ENCODE data around the gene BRD3.
"Not testable (repeated sequence)": the region's sequence is repeated elsewhere in the genome, so short reads cannot be mapped to it uniquely, and the experiment has no call there.

The BRD3 gene

DNA sequence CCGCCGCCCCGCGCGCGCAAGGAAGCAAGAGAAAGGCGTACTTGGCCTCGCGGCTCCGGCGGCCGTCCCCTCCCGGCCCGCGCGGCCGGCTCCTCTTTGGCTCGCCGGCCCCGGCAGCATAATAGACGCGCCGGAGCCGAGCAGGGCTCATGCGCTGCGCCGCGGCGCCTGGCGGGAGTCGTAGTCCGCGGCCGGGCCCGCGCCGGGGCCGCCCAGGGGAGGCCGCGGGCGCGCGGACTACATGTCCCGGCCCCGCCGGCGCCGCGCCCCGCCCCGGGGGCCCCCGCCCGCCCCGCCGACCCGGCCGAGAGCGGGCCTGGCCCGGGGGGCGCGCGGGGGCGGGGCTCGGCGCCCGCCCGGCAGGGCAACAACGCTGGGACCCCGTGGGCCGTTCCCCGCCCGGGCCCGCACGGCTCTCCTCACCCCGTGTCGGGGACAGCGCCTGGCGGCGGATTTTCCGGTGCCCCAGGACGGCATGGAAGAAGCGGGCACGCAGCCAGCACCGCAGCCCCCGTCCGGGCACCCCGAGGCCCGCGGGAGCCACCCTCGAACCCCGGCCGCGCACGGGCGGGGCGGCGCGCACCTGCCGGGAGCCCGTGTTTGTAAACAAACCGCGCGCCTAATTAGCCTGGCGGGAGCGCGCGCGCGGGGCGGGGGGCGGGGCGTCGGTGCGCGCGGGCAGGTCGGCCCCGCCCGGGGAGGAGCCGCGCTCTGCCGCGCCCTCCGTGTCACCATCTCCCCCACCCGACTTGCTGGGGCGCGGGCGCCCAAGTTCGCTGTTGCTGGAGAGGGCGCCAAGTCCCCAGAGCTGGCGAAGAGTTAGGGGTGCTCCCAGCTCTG is at the start of gene BRD3:
TSS of gene BRD3 (minus strand) at position 123 of the 840 bp plus-strand sequence. CDS start 14,549 bp downstream, outside the sequence.
- peak; percentile 91 to 93 for ATAC-seq

DNA sequence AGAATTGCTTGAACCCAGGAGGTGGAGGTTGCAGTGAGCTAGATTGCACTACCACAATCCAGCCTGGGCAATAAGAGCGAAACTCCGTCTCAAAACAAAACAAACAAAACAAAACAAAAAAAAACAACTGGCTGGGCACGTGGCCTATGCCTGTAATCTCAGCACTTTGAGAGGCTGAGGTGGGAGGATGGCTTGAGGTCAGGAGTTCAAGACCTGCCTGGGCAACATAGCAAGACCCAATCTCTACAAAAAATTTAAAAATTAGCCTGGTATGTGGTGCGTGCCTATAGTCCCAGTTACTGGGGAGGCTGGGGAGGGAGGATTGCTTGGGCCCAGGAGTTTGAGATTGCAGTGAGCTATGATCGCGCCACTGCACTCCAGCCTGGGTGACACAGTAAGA is 44.7 kb upstream of the BRD3 start:
- no peak for ATAC-seq

DNA sequence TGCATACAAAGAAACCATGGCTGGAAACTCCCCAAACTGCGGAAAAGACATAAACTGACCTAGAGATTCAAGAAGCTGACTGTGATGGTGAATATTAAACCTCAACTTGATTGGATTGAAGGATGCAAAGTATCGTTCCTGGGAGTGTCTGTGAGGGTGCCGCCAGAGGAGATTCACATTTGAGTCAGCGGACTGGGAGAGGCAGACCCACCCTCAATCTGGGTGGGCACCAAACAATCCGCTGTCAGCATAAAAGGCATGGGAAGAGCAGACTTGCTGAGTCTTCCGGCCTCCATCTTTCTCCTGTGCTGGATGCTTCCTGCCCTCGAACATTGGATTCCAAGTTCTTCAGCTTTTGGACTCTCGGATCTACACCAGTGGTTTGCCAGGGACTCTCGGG is 43.2 kb upstream of the BRD3 start:
- ATAC-seq = no peak

DNA sequence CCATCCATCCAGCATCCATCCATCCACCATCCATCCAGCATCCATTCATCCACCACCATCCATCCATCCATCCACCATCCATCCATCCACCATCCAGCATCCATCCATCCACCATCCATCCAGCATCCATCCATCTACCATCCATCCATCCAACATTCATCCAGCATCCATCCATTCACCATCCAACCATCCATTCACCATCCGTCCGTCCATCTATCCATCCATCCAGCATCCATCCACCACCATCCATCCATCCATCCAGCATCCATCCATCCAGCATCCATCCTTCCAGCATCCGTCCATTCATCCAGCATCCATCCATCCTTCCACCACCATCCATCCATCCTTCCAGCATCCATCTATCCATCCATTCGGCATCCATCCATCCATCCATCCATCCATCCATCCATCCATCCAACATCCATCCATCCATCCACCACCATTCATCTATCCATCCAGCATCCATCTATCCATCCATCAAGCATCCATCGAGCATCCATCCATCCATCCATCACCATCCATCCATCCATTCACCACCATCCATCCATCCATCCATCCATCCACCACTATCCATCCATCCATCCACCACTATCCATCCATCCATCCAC is 35.7 kb upstream of the BRD3 start:
- no peak for ATAC-seq

DNA sequence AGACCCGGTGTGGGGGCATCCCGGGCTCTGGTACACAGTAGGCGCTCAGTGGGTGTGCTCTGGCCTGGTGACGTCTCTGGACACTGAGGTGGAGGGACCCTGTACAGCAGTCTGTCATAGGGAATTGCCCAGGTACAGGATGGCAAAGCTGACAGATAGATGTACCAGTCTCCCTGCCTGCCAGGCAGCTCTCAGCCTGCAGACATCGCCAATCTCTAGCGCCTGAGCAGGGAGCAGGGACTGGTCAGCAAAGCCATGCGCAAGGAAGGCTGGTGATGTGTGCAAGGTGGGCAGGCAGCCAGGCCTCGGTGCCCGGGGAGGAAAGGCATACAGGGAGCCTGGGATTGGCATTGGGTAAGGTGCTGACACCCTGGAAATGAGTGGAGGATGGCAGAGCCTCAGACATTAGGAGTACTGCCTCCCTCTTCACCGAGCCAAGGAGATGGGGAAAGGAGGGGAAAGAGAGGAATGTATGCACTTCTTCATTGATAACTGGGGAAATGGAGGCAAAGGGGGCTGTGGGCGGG is 33.9 kb upstream of the BRD3 start:
- ATAC-seq = no peak

DNA sequence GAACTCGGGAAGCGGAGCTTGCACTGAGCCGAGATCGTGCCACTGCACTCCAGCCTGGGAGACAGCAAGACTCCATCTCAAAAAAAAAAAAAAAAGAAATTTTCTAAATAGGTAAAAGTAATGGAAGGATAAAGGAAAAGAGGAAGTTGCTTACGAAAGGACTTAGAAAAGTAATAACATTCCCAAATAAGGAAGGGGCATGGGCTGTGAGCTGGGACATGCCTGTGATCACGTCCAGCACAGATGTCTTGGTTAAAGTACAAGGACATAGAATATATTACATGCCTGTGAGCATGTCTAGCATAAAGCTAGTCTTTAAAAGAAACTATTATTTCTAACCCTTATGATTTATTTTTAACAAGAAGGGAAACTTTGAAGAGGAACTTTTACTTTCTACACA is 33.3 kb upstream of the BRD3 start:
- ATAC-seq = not testable (repeated sequence)

DNA sequence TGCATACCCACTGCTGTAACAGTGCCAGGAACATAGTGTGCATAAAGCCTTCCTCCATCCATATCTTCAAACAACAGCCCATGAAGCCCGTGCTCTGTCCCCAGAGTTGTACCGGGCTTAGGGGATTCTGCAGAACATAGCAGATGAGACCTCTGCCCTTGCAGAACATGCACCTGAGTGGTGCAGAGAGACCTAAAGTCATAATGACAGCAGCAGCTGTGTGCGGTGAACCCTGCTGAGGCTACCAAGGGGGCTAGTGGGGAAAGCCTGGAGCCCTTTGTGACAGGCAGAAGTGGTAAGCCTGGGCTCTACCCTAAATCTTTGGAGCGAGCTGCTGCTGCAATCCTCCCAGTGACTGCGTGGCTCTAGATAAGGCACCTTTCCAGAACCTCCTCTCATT is 32.2 kb upstream of the BRD3 start:
- no peak for ATAC-seq

DNA sequence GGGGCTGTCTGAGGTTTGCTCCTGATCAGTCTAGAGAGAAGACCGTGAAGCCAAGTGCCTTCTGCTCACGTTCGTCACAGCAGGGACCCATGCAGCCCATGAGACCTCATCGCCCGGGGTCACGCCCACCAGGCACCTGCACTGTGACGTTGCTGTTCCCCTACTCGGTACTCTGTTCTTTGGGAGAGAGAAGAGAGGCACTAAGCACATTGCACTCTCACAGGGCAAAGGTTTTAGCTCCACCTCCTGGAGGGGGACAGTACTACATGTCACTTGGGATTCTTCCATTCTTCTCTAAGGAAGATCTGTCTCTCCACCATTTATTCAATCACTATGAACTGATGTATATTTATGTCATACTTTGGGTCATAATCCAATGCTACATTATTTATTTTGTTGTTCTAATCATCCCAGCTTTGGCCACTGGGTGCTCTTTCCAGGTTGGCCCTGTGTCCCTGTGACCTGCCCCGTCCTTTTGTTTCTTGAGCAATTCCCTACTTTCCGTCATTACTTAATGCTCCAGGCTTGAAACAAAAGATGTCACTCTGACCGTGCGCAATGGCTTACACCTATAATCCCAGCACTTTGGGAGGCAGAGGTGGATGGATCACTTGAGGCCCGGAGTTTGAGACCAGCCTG is 31.4 kb upstream of the BRD3 start:
- ATAC-seq = peak; percentile 49 to 61

DNA sequence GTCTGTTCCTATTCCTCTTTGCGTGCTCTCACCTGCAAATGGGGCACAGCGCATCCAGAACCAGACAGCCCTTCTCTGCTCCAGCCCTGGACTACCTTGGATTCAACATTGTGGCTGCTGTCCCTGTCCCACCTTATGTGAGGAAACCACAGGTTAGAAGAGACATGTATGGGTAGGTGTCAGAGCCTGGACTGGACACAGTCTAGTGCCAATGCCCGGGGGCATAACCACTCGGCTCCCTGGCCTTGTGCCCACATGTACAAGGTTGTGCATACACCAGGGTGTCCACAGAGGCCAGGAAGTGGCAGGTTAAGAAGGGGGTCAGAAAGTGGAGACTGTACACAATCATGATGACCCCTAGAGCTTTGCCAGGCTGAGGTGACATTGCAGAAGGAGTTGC is 22.1 kb upstream of the BRD3 start:
- no peak for ATAC-seq

DNA sequence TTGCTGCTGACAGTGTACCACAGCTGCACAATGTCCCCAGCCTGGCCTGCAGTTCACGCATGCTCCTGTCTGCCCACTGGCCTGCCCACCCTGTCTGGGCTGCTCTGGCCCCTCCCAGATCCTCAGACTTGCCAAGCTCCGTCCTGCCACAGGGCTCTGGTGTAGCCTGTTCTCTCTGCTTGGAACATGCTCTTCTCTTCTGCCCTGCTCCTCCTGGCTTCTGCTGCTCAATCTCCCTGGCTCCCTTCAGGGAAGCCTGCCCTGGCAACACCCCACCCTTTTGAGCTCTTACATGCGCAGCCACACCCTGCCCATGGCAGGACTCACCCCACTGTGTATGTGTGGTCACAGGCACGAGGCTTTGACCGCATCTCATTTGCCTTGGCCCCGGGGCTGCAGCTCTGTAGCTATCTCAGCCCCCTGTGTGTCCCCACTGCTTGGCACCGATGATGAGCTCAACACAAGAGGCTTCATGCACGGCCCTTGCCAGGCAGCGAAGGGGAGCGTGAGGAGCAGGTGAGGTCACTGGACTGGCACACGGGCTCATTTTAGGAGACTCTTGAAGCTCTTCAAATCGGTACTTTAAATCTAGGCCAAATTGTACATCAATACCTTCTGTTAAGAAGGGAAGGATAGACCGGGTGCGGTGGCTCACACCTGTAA is 20.4 kb upstream of the BRD3 start:
- ATAC-seq = no peak

DNA sequence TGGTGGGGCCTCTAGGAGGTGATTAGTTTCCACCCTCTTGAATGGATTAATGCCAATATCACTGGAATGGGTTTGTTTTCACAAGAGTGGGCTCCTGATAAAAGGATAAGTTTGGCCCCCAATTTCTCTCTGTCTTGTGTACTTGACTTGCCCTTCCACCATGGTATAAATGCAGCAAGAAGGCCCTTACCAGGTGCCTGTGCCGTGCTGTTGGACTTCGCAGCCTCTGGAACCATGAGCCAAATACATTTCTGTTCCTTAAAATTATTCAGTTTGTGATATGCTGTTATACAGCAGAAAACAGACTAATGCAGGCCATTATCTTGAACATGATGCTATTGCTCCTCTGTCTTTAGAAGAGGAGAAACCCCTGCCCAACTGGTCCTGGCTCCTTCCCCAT is 17.8 kb upstream of the BRD3 start:
- ATAC-seq = no peak

DNA sequence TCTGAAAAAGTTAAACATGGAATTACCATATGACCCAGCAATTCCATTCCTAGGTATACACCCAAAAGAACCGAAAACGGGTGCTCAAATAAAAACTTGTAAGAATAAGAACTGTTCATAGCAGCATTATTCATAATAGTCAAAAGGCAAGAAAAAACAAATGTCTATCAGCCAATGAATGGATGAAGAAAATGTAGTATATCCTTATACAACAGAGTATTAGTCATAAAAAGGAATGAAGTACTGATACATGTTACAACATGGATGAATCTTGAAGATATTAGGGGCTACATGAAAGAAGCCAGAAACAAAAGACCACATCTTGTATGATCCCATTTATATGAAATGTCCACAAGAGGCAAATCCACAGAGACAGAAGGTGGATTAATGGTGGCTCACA is 15.6 kb upstream of the BRD3 start:
- ATAC-seq = no peak

DNA sequence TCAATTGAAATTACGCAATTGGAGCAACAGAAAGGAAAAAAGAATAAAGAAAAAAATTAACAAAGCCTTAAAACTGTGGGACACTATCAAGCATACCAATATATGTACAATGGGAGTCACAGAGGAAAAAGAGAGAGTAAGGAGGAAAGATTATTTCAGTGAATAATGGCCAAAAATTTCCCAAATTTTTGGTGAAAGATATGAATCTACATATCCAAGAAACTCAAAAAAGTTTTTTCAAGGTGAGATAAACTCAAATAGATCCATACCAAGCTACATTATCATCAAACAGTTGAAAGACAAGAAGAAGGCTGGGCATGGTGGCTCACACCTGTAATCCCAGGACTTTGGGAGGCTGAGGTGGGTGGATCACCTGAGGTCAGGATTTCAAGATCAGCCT is 8.8 kb upstream of the BRD3 start:
- no peak for ATAC-seq

DNA sequence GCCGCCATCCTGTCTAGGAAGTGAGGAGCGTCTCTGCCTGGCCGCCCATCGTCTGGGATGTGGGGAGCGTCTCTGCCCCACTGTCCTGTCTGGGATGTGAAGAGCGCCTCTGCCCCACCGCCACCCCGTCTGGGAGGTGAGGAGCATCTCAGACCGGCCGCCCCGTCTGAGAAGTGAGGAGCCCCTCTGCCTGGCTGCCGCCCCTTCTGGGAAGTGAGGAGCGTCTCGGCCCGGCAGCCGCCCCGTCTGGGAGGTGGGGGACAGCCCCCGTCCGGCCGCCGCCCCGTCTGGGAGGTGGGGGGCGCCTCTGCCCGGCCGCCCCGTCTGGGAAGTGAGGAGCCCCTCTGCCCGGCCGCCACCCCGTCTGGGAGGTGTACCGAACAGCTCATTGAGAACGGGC is 7.9 kb upstream of the BRD3 start:
- ATAC-seq = not testable (repeated sequence)

DNA sequence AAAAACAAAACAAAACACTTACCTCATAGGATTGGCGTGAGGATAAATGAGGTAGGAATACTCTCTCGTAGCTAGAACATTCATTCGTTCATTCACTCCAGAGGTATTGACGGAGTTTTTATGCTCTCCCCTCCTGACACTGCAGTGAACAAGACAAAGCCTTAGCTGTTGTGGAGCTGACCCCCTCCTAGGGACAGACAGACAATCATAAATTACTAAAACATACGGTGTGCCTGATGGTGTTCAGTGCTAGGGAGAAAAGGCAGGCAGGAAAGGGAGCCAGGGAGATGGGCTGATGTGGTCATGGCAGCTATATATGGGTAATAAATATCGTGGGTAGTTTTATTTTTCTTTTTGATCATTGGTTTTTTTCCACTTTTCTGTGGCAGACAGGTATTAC is 5.7 kb upstream of the BRD3 start:
- no peak for ATAC-seq

DNA sequence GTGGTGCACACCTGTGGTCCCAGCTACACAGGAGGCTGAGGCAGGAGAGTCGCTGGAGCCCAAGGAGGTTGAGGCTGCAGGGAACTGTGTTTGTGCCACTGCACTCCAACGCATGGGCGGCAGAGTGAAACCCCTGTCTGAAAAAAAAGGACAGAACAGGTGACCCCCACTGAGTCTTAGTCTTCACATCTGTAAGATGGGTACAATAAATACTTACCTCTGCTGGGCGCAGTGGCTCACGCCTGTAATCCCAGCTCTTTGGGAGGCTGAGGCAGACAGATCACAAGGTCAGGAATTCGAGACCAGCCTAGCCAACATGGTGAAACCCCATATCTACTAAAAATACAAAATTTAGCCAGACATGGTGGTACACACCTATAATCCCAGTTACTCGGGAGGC is 4.9 kb upstream of the BRD3 start:
- ATAC-seq = not testable (repeated sequence)

DNA sequence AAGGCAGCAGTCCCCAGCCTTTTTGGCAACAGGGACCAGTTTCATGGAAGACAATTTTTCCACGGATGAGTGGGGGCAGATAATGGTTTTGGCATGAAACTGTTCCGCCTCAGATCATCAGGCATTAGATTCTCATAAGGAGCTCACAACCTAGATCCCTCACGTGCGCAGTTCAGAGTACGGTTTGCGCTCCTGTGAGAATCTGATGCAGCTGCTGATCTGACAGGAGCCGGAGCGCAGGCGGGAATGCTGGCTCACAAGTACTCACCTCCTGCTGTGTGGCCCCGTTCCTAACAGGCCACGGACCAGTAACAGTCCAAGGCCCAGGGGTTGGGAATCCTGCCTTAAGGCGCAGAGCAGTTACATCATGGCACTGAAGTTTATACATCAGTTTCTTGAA is 3.3 kb upstream of the BRD3 start:
- ATAC-seq = no peak

DNA sequence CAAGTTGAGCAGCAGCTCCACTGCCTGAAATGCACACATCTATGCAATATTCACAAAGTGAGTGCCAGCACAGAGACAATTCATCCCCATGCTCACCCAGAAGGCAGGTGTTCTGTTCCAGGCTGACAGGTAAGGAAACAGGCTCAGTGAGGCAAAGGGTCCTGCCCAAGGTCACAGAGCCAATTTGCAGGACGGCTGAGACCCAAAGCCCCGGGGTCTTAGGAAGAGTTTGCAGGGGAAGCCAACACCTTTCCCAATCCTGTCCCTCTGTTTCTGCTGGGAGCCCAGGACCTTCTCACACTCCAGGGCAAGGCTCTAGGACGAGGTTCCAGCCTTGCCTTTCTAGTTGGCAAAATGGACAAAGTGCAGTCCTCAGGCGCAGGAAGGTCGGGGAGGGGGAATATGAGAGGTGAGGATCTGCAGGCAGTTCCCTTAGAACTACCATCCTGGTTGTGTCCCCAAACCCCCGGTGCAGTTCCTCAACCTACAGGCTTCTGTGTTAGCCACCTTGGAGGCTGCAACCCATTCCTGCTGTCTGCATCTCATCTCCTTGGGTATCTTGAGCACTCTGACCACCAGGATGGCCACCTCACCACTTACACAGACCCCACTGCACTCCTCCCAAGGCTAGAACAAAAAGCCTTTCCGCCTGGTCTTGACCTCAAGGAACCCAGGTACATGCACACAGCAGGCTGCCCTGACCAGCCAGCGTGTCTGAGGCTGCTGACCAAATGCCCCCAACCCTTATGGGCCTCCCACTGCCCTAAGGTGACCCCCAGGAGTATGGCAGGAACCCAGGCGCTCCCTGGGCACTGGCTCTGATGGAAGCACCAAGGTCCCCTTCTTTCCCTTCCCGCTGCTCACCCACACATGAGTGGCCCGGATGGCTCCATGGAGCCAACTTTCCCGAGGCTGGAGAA is 1.9 kb upstream of the BRD3 start:
- no peak for ATAC-seq

DNA sequence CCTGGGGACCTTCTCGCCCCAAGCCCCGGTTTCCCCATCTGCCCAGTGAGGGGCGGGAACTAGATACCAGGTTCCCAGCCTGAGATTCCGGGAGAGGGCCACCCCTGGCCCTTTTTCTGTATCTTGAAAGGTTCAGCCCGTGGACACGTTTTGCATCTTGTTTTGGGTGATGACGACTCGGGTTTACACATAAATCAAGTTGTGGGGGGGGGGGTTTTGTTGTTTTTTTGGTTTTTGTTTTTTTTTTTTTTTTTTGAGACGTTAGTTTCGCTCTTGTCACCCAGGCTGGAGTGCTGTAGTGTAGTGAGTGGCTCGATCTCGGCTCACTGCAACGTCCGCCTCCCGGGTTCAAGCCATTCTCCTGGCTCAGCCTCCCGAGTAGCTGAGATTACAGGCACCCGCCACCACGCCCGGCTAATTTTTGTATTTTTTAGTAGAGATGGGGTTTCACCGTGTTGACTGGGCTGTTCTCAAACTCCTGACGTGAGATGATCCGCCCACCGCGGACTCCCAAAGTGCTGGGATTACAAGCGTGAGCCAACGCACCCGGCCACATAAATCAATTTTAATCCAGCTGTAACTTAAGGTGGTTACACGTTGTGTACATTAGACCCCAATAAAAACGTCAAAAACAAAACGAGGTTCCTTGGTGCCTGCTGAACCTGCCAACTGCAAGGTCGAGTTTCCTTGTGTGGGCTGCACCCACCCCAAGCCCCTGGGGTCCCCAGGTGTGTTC is 1.1 kb upstream of the BRD3 start:
- ATAC-seq = no peak

DNA sequence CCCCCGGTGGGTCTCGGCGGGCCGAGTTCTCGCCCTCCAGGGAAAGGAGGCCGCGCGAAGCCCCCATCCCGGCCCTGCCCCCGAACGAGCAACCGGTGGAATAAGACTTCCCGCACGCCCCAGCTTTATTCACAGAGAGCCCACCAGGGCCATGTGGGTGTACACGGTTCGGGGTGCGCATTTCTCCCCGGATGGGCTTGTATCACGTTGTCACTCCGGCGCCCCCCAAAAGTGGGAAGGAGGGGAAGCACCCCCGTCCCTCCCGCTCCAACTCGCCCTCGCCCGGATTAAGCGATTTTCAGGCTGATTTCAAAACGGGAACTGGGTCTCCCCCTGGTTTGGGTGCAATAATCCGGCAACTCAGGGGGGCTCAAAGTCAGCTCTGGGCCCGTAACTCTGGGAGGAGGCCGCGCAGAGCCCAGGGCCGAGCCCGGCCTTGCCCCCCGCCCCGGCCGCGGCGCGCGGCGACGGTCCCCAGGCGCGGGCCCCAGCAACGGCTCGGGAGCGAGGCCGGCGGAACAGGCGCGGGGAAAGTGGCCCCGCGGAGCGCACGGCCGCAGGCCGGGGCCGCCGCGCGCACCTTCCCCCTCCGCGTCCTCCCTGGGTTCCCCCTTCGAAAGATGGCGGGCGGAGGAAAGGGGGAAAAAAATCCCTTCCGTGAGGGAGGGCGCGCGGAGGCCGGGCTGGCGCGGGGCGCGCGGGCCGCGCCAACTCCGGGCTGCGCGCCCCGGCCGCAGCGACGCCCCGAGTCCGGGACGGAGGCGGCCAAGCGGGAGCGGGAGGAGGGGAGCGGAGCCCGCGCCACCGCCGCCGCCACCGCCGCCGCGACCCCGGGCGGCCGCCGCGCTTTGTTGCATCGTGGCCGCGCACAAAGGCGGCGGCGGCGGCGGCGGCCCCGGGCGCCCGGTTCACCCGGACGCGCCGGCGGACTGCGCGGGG is 644 bp downstream of the BRD3 start:
- peak; percentile 0 to 2 for ATAC-seq
